ENCODE data around the gene PPP3R1.

The PPP3R1 gene

DNA sequence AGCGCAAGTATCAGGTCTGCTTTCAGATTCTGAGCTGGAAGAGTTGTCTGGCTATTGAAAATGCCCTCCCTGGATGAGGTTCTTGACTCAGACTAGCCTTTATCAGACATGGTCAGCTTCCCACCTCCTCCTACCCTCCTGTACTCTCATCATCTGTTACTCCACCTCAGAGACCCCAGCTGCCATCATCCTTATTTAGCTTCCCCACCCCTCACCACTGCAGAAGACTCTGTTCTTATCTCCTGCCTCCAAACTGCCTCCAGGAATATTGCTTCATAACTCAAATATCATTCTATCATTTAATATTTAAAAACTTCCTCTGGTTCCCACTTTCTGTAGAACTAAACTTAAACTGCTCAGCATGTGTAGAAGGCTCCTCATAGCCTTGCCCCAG lies 31.1 kb upstream of the PPP3R1 start:
- peaks cover 11% of the 10 kb centered on the region for H3K4me1 ChIP-seq (ENCODE audit: insufficient read depth, low read length)
- H3K4me3 ChIP-seq (ENCODE audit: low read depth in 1 of 2, low read length in 2 of 2) = no peak overlapping the region
- no peaks in the 10 kb centered on the region for H3K9me3 ChIP-seq (ENCODE audit: low read length)
- no peak overlapping the region for H3K27ac ChIP-seq (ENCODE audit: low read depth, low read length)
- H3K27me3 ChIP-seq (ENCODE audit: control insufficient read depth in 1 of 2, insufficient read depth in 2 of 2, low read length in 2 of 2) = no peaks in the 10 kb centered on the region
- no peaks in the 10 kb centered on the region for H3K36me3 ChIP-seq (ENCODE audit: insufficient read depth, low read length)
- H3K9ac ChIP-seq (ENCODE audit: low read length) = no peak overlapping the region

GRCh38 chr2:68282811-68283418 lies 30.6 kb upstream of the PPP3R1 start:
- no peak overlapping the region for H3K27ac ChIP-seq (ENCODE audit: low read depth, low read length)
- H3K9ac ChIP-seq (ENCODE audit: low read length) = no peak overlapping the region
- peaks cover 7% of the 10 kb centered on the region for H3K4me1 ChIP-seq (ENCODE audit: insufficient read depth, low read length)
- H3K27me3 ChIP-seq (ENCODE audit: control insufficient read depth in 1 of 2, insufficient read depth in 2 of 2, low read length in 2 of 2) = no peaks in the 10 kb centered on the region
- no peak overlapping the region for H3K4me3 ChIP-seq (ENCODE audit: low read depth in 1 of 2, low read length in 2 of 2)
- no peaks in the 10 kb centered on the region for H3K9me3 ChIP-seq (ENCODE audit: low read length)
- H3K36me3 ChIP-seq (ENCODE audit: insufficient read depth, low read length) = no peaks in the 10 kb centered on the region

GRCh38 chr2:68280796-68281195 lies 28.5 kb upstream of the PPP3R1 start:
- Histone ChIP-seq H3K4me1 (ENCODE audit: insufficient read depth, low read length) (no peaks in the 10 kb centered on the region), H3K27me3 (ENCODE audit: control insufficient read depth in 1 of 2, insufficient read depth in 2 of 2, low read length in 2 of 2) (no peaks in the 10 kb centered on the region), H3K27ac (ENCODE audit: low read depth, low read length) (no peak overlapping the region), H3K36me3 (ENCODE audit: insufficient read depth, low read length) (no peaks in the 10 kb centered on the region), H3K9me3 (ENCODE audit: low read length) (no peaks in the 10 kb centered on the region), H3K4me3 (ENCODE audit: low read depth in 1 of 2, low read length in 2 of 2) (no peak overlapping the region), H3K9ac (ENCODE audit: low read length) (no peak overlapping the region)

GRCh38 chr2:68280348-68280747 lies 28.0 kb upstream of the PPP3R1 start:
- no peak overlapping the region for H3K9ac ChIP-seq (ENCODE audit: low read length)
- H3K4me1 ChIP-seq (ENCODE audit: insufficient read depth, low read length) = no peaks in the 10 kb centered on the region
- no peaks in the 10 kb centered on the region for H3K36me3 ChIP-seq (ENCODE audit: insufficient read depth, low read length)
- no peaks in the 10 kb centered on the region for H3K27me3 ChIP-seq (ENCODE audit: control insufficient read depth in 1 of 2, insufficient read depth in 2 of 2, low read length in 2 of 2)
- H3K27ac ChIP-seq (ENCODE audit: low read depth, low read length) = no peak overlapping the region
- H3K9me3 ChIP-seq (ENCODE audit: low read length) = no peaks in the 10 kb centered on the region
- H3K4me3 ChIP-seq (ENCODE audit: low read depth in 1 of 2, low read length in 2 of 2) = no peak overlapping the region

DNA sequence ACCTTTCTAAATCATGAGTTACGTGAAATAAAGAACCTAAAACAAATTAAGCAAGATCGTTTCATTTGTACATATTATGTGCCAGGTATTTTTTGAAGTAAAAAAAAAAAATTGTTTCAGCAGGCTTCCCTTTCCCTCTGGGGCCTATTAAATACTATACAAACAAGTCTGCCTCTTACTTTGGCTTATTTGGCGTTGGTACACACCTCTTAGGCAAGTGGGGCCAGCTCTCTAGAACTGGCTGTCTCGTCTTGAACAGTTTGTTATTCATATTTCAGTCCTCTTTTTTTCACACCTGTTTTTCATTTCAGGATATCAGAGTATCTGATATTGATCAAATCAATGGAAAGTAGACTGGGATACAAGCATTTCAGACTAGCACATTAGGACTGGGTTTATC lies 27.4 kb upstream of the PPP3R1 start:
- H3K4me1 ChIP-seq (ENCODE audit: insufficient read depth, low read length) = no peaks in the 10 kb centered on the region
- no peak overlapping the region for H3K9ac ChIP-seq (ENCODE audit: low read length)
- H3K27ac ChIP-seq (ENCODE audit: low read depth, low read length) = no peak overlapping the region
- H3K36me3 ChIP-seq (ENCODE audit: insufficient read depth, low read length) = no peaks in the 10 kb centered on the region
- no peaks in the 10 kb centered on the region for H3K9me3 ChIP-seq (ENCODE audit: low read length)
- no peaks in the 10 kb centered on the region for H3K27me3 ChIP-seq (ENCODE audit: control insufficient read depth in 1 of 2, insufficient read depth in 2 of 2, low read length in 2 of 2)
- H3K4me3 ChIP-seq (ENCODE audit: low read depth in 1 of 2, low read length in 2 of 2) = no peak overlapping the region

- no peak overlapping the region for H3K27ac ChIP-seq (ENCODE audit: low read depth, low read length)
- no peak overlapping the region for H3K4me3 ChIP-seq (ENCODE audit: low read depth in 1 of 2, low read length in 2 of 2)
- no peaks in the 10 kb centered on the region for H3K9me3 ChIP-seq (ENCODE audit: low read length)
- no peak overlapping the region for H3K9ac ChIP-seq (ENCODE audit: low read length)
- H3K4me1 ChIP-seq (ENCODE audit: insufficient read depth, low read length) = no peaks in the 10 kb centered on the region
- H3K27me3 ChIP-seq (ENCODE audit: control insufficient read depth in 1 of 2, insufficient read depth in 2 of 2, low read length in 2 of 2) = no peaks in the 10 kb centered on the region
- H3K36me3 ChIP-seq (ENCODE audit: insufficient read depth, low read length) = no peaks in the 10 kb centered on the region
Observed at GRCh38 chr2:68278169-68278568, 25.8 kb upstream of the PPP3R1 start.

GRCh38 chr2:68274022-68274421 lies 21.7 kb upstream of the PPP3R1 start:
- Histone ChIP-seq H3K9me3 (ENCODE audit: low read length) (no peaks in the 10 kb centered on the region), H3K4me3 (ENCODE audit: low read depth in 1 of 2, low read length in 2 of 2) (no peak overlapping the region), H3K9ac (ENCODE audit: low read length) (no peak overlapping the region), H3K4me1 (ENCODE audit: insufficient read depth, low read length) (no peaks in the 10 kb centered on the region), H3K36me3 (ENCODE audit: insufficient read depth, low read length) (no peaks in the 10 kb centered on the region), H3K27me3 (ENCODE audit: control insufficient read depth in 1 of 2, insufficient read depth in 2 of 2, low read length in 2 of 2) (no peaks in the 10 kb centered on the region), H3K27ac (ENCODE audit: low read depth, low read length) (no peak overlapping the region)

- no peaks in the 10 kb centered on the region for H3K36me3 ChIP-seq (ENCODE audit: insufficient read depth, low read length)
- no peak overlapping the region for H3K27ac ChIP-seq (ENCODE audit: low read depth, low read length)
Observed at GRCh38 chr2:68272246-68272994, 20.1 kb upstream of the PPP3R1 start.

GRCh38 chr2:68266655-68267054 lies 14.3 kb upstream of the PPP3R1 start:
- H3K4me1 ChIP-seq (ENCODE audit: insufficient read depth, low read length) = no peaks in the 10 kb centered on the region
- H3K9ac ChIP-seq (ENCODE audit: low read length) = no peak overlapping the region
- no peak overlapping the region for H3K4me3 ChIP-seq (ENCODE audit: low read depth in 1 of 2, low read length in 2 of 2)
- no peaks in the 10 kb centered on the region for H3K27me3 ChIP-seq (ENCODE audit: control insufficient read depth in 1 of 2, insufficient read depth in 2 of 2, low read length in 2 of 2)
- H3K36me3 ChIP-seq (ENCODE audit: insufficient read depth, low read length) = no peaks in the 10 kb centered on the region
- no peak overlapping the region for H3K27ac ChIP-seq (ENCODE audit: low read depth, low read length)
- H3K9me3 ChIP-seq (ENCODE audit: low read length) = no peaks in the 10 kb centered on the region

More at GRCh38 chr2:68272246-68272994, 20.1 kb upstream of the PPP3R1 start:
- H3K9me3 ChIP-seq (ENCODE audit: low read length) = no peaks in the 10 kb centered on the region
- H3K27me3 ChIP-seq (ENCODE audit: control insufficient read depth in 1 of 2, insufficient read depth in 2 of 2, low read length in 2 of 2) = no peaks in the 10 kb centered on the region
- H3K4me3 ChIP-seq (ENCODE audit: low read depth in 1 of 2, low read length in 2 of 2) = no peak overlapping the region
- no peak overlapping the region for H3K9ac ChIP-seq (ENCODE audit: low read length)
- H3K4me1 ChIP-seq (ENCODE audit: insufficient read depth, low read length) = no peaks in the 10 kb centered on the region

- Histone ChIP-seq H3K4me1 (ENCODE audit: insufficient read depth, low read length) (no peaks in the 10 kb centered on the region), H3K9me3 (ENCODE audit: low read length) (no peaks in the 10 kb centered on the region), H3K27me3 (ENCODE audit: control insufficient read depth in 1 of 2, insufficient read depth in 2 of 2, low read length in 2 of 2) (no peaks in the 10 kb centered on the region), H3K4me3 (ENCODE audit: low read depth in 1 of 2, low read length in 2 of 2) (no peak overlapping the region), H3K27ac (ENCODE audit: low read depth, low read length) (no peak overlapping the region), H3K9ac (ENCODE audit: low read length) (no peak overlapping the region), H3K36me3 (ENCODE audit: insufficient read depth, low read length) (no peaks in the 10 kb centered on the region)
Observed at GRCh38 chr2:68263632-68264031, 11.3 kb upstream of the PPP3R1 start.

DNA sequence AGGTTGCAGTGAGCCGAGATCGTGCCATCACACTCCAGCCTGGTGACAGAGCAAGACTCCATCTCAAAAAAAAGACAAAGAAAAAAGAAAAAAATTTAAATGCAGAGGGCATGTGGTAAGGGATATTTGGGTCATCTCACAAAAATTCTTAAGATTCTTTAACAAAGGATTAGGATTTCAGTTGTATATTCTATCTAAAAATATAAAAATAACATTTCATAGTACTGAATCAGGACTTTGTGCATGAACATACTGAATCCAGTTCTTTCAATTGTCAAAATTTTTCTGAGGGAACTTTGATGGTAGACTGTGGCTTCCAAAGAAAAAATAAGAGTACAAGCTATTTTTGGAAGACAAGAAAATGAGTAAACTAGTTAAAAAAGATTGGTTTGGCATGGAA lies 6.5 kb upstream of the PPP3R1 start:
- H3K9ac ChIP-seq (ENCODE audit: low read length) = no peak overlapping the region
- no peaks in the 10 kb centered on the region for H3K9me3 ChIP-seq (ENCODE audit: low read length)
- no peak overlapping the region for H3K27ac ChIP-seq (ENCODE audit: low read depth, low read length)
- H3K36me3 ChIP-seq (ENCODE audit: insufficient read depth, low read length) = no peaks in the 10 kb centered on the region
- H3K27me3 ChIP-seq (ENCODE audit: control insufficient read depth in 1 of 2, insufficient read depth in 2 of 2, low read length in 2 of 2) = no peaks in the 10 kb centered on the region
- H3K4me3 ChIP-seq (ENCODE audit: low read depth in 1 of 2, low read length in 2 of 2) = no peak overlapping the region
- H3K4me1 ChIP-seq (ENCODE audit: insufficient read depth, low read length) = peaks cover 3% of the 10 kb centered on the region

DNA sequence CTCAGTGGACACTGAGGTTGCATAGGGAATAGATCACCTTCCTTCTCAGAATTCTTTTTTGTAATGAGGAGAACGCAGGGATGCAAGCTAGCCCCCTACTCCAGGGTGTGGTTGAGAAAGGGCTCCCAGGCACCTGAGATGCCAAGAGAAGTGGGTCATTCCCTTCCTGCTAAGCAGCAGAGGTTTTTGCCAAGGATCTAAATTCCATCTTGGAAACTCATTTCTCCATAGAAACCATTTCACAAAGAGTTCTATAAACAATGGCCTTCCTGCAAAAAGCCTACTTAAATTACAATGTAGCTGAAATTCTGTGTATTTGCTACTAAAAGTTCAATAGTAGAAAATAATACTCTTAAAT lies 3.7 kb upstream of the PPP3R1 start:
- no peak overlapping the region for H3K9ac ChIP-seq (ENCODE audit: low read length)
- H3K27me3 ChIP-seq (ENCODE audit: control insufficient read depth in 1 of 2, insufficient read depth in 2 of 2, low read length in 2 of 2) = no peaks in the 10 kb centered on the region
- no peak overlapping the region for H3K27ac ChIP-seq (ENCODE audit: low read depth, low read length)
- H3K4me3 ChIP-seq (ENCODE audit: low read depth in 1 of 2, low read length in 2 of 2) = no peak overlapping the region
- H3K4me1 ChIP-seq (ENCODE audit: insufficient read depth, low read length) = peaks cover 8% of the 10 kb centered on the region
- H3K36me3 ChIP-seq (ENCODE audit: insufficient read depth, low read length) = no peaks in the 10 kb centered on the region
- no peaks in the 10 kb centered on the region for H3K9me3 ChIP-seq (ENCODE audit: low read length)

All from muscle layer of colon (tissue), 2 donors.